Osteoblast (primary cell): ENCODE data around the gene PITPNC1. TPM values are rescaled to one million over a fixed set of nuclear protein-coding genes. Genes with fewer than 3 reads are reported as not detected.

Source experiments
- DNase-seq: peaks from one replicate; pipeline ENCODE4 v3.0.0; 2011; ENCODE audit warnings: low spot score, mixed read lengths; ENCODE audit not compliant: insufficient read length; ENCODE audit errors: missing footprints
- H2AFZ ChIP-seq: 2 replicates; pipeline ENCODE4 v1.6.0; 2011; ENCODE audit warnings: mild to moderate bottlenecking, low read length
- H3K27ac ChIP-seq: 2 replicates; pipeline ENCODE4 v1.5.1; 2011; ENCODE audit warnings: mild to moderate bottlenecking, low read depth, low read length, moderate library complexity
- H3K27me3 ChIP-seq: 2 replicates; pipeline ENCODE4 v1.6.0; 2012; ENCODE audit warnings: mild to moderate bottlenecking, control low read depth, inconsistent platforms, low read length, moderate library complexity; ENCODE audit not compliant: insufficient read depth
- H3K36me3 ChIP-seq: 2 replicates; pipeline ENCODE4 v1.5.1; 2011; ENCODE audit warnings: mild to moderate bottlenecking, low read length, control low read depth, moderate library complexity; ENCODE audit not compliant: insufficient read depth
- H3K4me1 ChIP-seq: 2 replicates; pipeline ENCODE4 v1.5.1; 2011; ENCODE audit warnings: mild to moderate bottlenecking, low read length, control low read depth, moderate library complexity; ENCODE audit not compliant: insufficient read depth
- H3K4me2 ChIP-seq: 2 replicates; pipeline ENCODE4 v1.6.0; 2011; ENCODE audit warnings: mild to moderate bottlenecking, low read length; ENCODE audit not compliant: insufficient read depth
- H3K4me3 ChIP-seq: fragments of 200-600 bp; sonication (generic); 3 replicates; pipeline ENCODE4 v1.5.1; 2012; ENCODE audit warnings: mild to moderate bottlenecking, low read length, inconsistent platforms; ENCODE audit not compliant: insufficient read depth
- H3K79me2 ChIP-seq: 2 replicates; pipeline ENCODE4 v1.6.0; 2012; ENCODE audit warnings: mild to moderate bottlenecking, low read length, control low read depth, inconsistent platforms; ENCODE audit not compliant: insufficient read depth
- H3K9me3 ChIP-seq: 2 replicates; pipeline ENCODE4 v1.5.1; 2011; ENCODE audit warnings: low read depth, low read length, control low read depth
- H4K20me1 ChIP-seq: 2 replicates; pipeline ENCODE4 v1.6.0; 2012; ENCODE audit warnings: mild to moderate bottlenecking, low read length, control low read depth; ENCODE audit not compliant: insufficient read depth
- CTCF ChIP-seq: IDR thresholded peaks from 2 replicates; pipeline ENCODE4 v1.5.1; 2011; ENCODE audit warnings: mild to moderate bottlenecking, low read depth, low read length, moderate library complexity; ENCODE audit errors: extremely low read depth
- total RNA-seq: library from RNA; depleted of rRNA; stranded (reverse); fragments of >200 nt; gene quantifications from 2 replicates; pipeline ENCODE4 v1.2.3, GENCODE V29; 2012

PITPNC1 gene
- total RNA-seq, 1 donor: 6.2 TPM

- H3K27me3 ChIP-seq: no peaks in the 10 kb centered on the region
- H4K20me1 ChIP-seq: no peaks in the 10 kb centered on the region
- H3K27ac ChIP-seq: no peak overlapping the region
- no peaks in the 10 kb centered on the region for H3K79me2 ChIP-seq
- TF ChIP-seq CTCF: no peak
- H3K4me2 ChIP-seq: no peak overlapping the region
- H3K9me3 ChIP-seq: no peaks in the 10 kb centered on the region
- no peaks in the 10 kb centered on the region for H3K4me1 ChIP-seq
- no peaks in the 10 kb centered on the region for H3K36me3 ChIP-seq
- H2AFZ ChIP-seq: no peak overlapping the region
- no peak for DNase-seq
- H3K4me3 ChIP-seq: no peak overlapping the region
These were observed 281.2 kb downstream of the PITPNC1 start for GRCh38 chr17:67658265-67658664.

- Histone ChIP-seq H3K4me2 (no peak overlapping the region), H3K4me1 (no peaks in the 10 kb centered on the region), H2AFZ (no peak overlapping the region), H3K27ac (no peak overlapping the region), H3K9me3 (no peaks in the 10 kb centered on the region), H3K36me3 (no peaks in the 10 kb centered on the region), H3K4me3 (no peak overlapping the region), H3K27me3 (no peaks in the 10 kb centered on the region), H3K79me2 (no peaks in the 10 kb centered on the region), H4K20me1 (no peaks in the 10 kb centered on the region)
- no peak for TF ChIP-seq CTCF
- no peak for DNase-seq
These were observed 281.9 kb downstream of the PITPNC1 start for GRCh38 chr17:67659028-67659427.

- H3K4me1 ChIP-seq: no peaks in the 10 kb centered on the region
- no peak for DNase-seq
- no peak overlapping the region for H3K4me3 ChIP-seq
These were observed 285.6 kb downstream of the PITPNC1 start for GRCh38 chr17:67662712-67663111.

GRCh38 chr17:67663457-67663856 is 286.4 kb downstream of the PITPNC1 start:
- H3K27ac ChIP-seq: no peak overlapping the region
- H3K79me2 ChIP-seq: no peaks in the 10 kb centered on the region
- H3K27me3 ChIP-seq: no peaks in the 10 kb centered on the region
- no peak overlapping the region for H3K4me3 ChIP-seq
- no peaks in the 10 kb centered on the region for H4K20me1 ChIP-seq
- no peaks in the 10 kb centered on the region for H3K4me1 ChIP-seq
- no peak overlapping the region for H3K4me2 ChIP-seq
- DNase-seq: no peak
- no peaks in the 10 kb centered on the region for H3K36me3 ChIP-seq
- H3K9me3 ChIP-seq: no peaks in the 10 kb centered on the region
- H2AFZ ChIP-seq: no peak overlapping the region
- no peak for TF ChIP-seq CTCF

More at GRCh38 chr17:67662712-67663111, 285.6 kb downstream of the PITPNC1 start:
- Histone ChIP-seq H3K9me3 (no peaks in the 10 kb centered on the region), H3K27me3 (no peaks in the 10 kb centered on the region), H3K79me2 (no peaks in the 10 kb centered on the region), H3K36me3 (no peaks in the 10 kb centered on the region), H3K4me2 (no peak overlapping the region), H4K20me1 (no peaks in the 10 kb centered on the region), H3K27ac (no peak overlapping the region), H2AFZ (no peak overlapping the region)
- no peak for TF ChIP-seq CTCF
